DND-41 (cell line): ENCODE measurements around the gene TM4SF1.

Source experiments
- ATAC-seq: fragments of 200-7000 bp; cut with Tn5 transposase; 3 replicates; pipeline ENCODE4 v1.9.1; 2021; ENCODE audit warnings: low read depth; ENCODE audit not compliant: insufficient read depth
- DNase-seq: peaks from one replicate; pipeline ENCODE4 v3.0.0-alpha.2; 2020
- H2AFZ ChIP-seq: 2 replicates; pipeline ENCODE4 v1.6.0; 2012; ENCODE audit warnings: low read depth, low read length
- H3K27ac ChIP-seq: 2 replicates; pipeline ENCODE4 v1.5.1; 2012; ENCODE audit warnings: low read length, inconsistent platforms
- H3K27me3 ChIP-seq: fragments of 200-600 bp; sonication (generic); 2 replicates; pipeline ENCODE4 v1.6.0; 2012; ENCODE audit warnings: low read length, mild to moderate bottlenecking, inconsistent platforms; ENCODE audit not compliant: insufficient read depth, poor library complexity
- H3K36me3 ChIP-seq: 2 replicates; pipeline ENCODE4 v1.5.1; 2012; ENCODE audit warnings: low read length, inconsistent platforms; ENCODE audit not compliant: insufficient read depth
- H3K4me1 ChIP-seq: 2 replicates; pipeline ENCODE4 v1.5.1; 2012; ENCODE audit warnings: mild to moderate bottlenecking, low read length; ENCODE audit not compliant: insufficient read depth
- H3K4me2 ChIP-seq: 2 replicates; pipeline ENCODE4 v1.6.0; 2012; ENCODE audit warnings: mild to moderate bottlenecking, moderate library complexity, low read length, inconsistent platforms; ENCODE audit not compliant: insufficient read depth
- H3K4me3 ChIP-seq, 2 experiments: fragments of 200-600 bp in 1 of 2; shearing (Covaris generic) in 1 of 2; 2 replicates each; pipeline ENCODE4 v1.5.1; 2012 to 2016; ENCODE audit warnings: inconsistent platforms in 2 of 2, low read length in 2 of 2, mild to moderate bottlenecking in 2 of 2, low read depth in 1 of 2, moderate library complexity in 1 of 2
- H3K79me2 ChIP-seq: 2 replicates; pipeline ENCODE4 v1.6.0; 2012; ENCODE audit warnings: low read length, inconsistent platforms; ENCODE audit not compliant: insufficient read depth
- H3K9ac ChIP-seq: 2 replicates; pipeline ENCODE4 v1.6.0; 2012; ENCODE audit warnings: low read depth, mild to moderate bottlenecking, inconsistent platforms, low read length, moderate library complexity
- H3K9me3 ChIP-seq: 2 replicates; pipeline ENCODE4 v1.5.1; 2012; ENCODE audit warnings: low read length, moderate library complexity, mild to moderate bottlenecking, inconsistent platforms; ENCODE audit not compliant: insufficient read depth, severe bottlenecking
- H4K20me1 ChIP-seq: 2 replicates; pipeline ENCODE4 v1.6.0; 2012; ENCODE audit warnings: low read length; ENCODE audit not compliant: insufficient read depth
- CTCF ChIP-seq: IDR thresholded peaks from 2 replicates; pipeline ENCODE4 v1.5.1; 2012; ENCODE audit warnings: borderline replicate concordance, low read length, moderate library complexity, mild to moderate bottlenecking; ENCODE audit not compliant: poor library complexity, severe bottlenecking; ENCODE audit errors: extremely low read depth
- EZH2 ChIP-seq: IDR thresholded peaks from 3 replicates; pipeline ENCODE4 v1.6.1; 2012; ENCODE audit warnings: borderline replicate concordance, low read depth, mild to moderate bottlenecking, moderate library complexity, low read length, inconsistent platforms; ENCODE audit not compliant: severe bottlenecking

Gene TM4SF1

GRCh38 chr3:149415484-149415883, 38.0 kb upstream of the TM4SF1 start:
- no peak overlapping the region for H3K4me2 ChIP-seq
- TF ChIP-seq EZH2 (no peak), CTCF (no peak)
- H3K9me3 ChIP-seq = no peaks in the 10 kb centered on the region
- H3K4me3 ChIP-seq = no peak overlapping the region
- no peaks in the 10 kb centered on the region for H3K79me2 ChIP-seq
- H3K9ac ChIP-seq = no peak overlapping the region
- DNase-seq (no peak), ATAC-seq (no peak)
- no peak overlapping the region for H3K27ac ChIP-seq
- no peak overlapping the region for H2AFZ ChIP-seq
- H3K4me1 ChIP-seq = no peaks in the 10 kb centered on the region
- H3K36me3 ChIP-seq = no peaks in the 10 kb centered on the region
- no peaks in the 10 kb centered on the region for H3K27me3 ChIP-seq
- no peaks in the 10 kb centered on the region for H4K20me1 ChIP-seq

GRCh38 chr3:149414557-149415231, 37.2 kb upstream of the TM4SF1 start:
- Histone ChIP-seq H4K20me1 (no peaks in the 10 kb centered on the region), H3K4me3 (no peak overlapping the region), H3K4me2 (no peak overlapping the region), H3K27me3 (no peaks in the 10 kb centered on the region), H3K9me3 (no peaks in the 10 kb centered on the region), H3K79me2 (no peaks in the 10 kb centered on the region), H3K4me1 (no peaks in the 10 kb centered on the region), H3K27ac (no peak overlapping the region), H3K36me3 (no peaks in the 10 kb centered on the region), H3K9ac (no peak overlapping the region), H2AFZ (no peak overlapping the region)
- no peak for ATAC-seq
- DNase-seq = no peak
- TF ChIP-seq CTCF (no peak), EZH2 (no peak)

GRCh38 chr3:149411583-149411982, 34.1 kb upstream of the TM4SF1 start:
- H3K4me3 ChIP-seq = no peak overlapping the region
- H3K9me3 ChIP-seq = no peaks in the 10 kb centered on the region
- TF ChIP-seq EZH2 (no peak), CTCF (no peak)
- no peak overlapping the region for H2AFZ ChIP-seq
- H3K79me2 ChIP-seq = no peaks in the 10 kb centered on the region
- H3K27ac ChIP-seq = no peak overlapping the region
- no peak for DNase-seq
- H3K27me3 ChIP-seq = no peaks in the 10 kb centered on the region
- H3K9ac ChIP-seq = no peak overlapping the region
- no peaks in the 10 kb centered on the region for H3K36me3 ChIP-seq
- H4K20me1 ChIP-seq = no peaks in the 10 kb centered on the region
- no peak for ATAC-seq
- H3K4me2 ChIP-seq = no peak overlapping the region
- H3K4me1 ChIP-seq = no peaks in the 10 kb centered on the region
